ENCODE measurements around the gene THADA.

The THADA gene

GRCh38 chr2:43230951-43231827 lies 364.6 kb downstream of the THADA start:
- Histone ChIP-seq H3K79me2 (ENCODE audit: insufficient read depth, low read length) (peaks cover 1% of the 10 kb centered on the region), H3K9ac (ENCODE audit: low read length) (peak overlapping the region; percentile 21; the same call in 1 of the 2 replicates)

GRCh38 chr2:43230351-43230885 lies 365.4 kb downstream of the THADA start:
- Histone ChIP-seq H3K4me3 (ENCODE audit: low read depth, low read length, poor library complexity, severe bottlenecking) (no peak overlapping the region), H3K9me3 (ENCODE audit: low read length) (no peaks in the 10 kb centered on the region), H3K27me3 (ENCODE audit: insufficient read depth, low read length) (no peaks in the 10 kb centered on the region), H3K36me3 (ENCODE audit: insufficient read depth, low read length) (peaks cover 8% of the 10 kb centered on the region), H3K4me2 (ENCODE audit: low read length) (peak overlapping the region; percentile 26; the same call in 1 of the 2 replicates), H3K27ac (ENCODE audit: low read depth, low read length, poor library complexity, severe bottlenecking) (peak overlapping the region; percentile 90), H4K20me1 (ENCODE audit: insufficient read depth, low read length) (no peaks in the 10 kb centered on the region), H2AFZ (ENCODE audit: low read length) (no peak overlapping the region), H3K79me2 (ENCODE audit: insufficient read depth, low read length) (peaks cover 9% of the 10 kb centered on the region), H3K9ac (ENCODE audit: low read length) (peak overlapping the region; percentile 21; the same call in 1 of the 2 replicates), H3K4me1 (ENCODE audit: insufficient read depth, low read length, severe bottlenecking) (peaks cover 62% of the 10 kb centered on the region), H3K9me2 (ENCODE audit: low read depth, low read length) (no peaks in the 10 kb centered on the region), H3F3A (ENCODE audit: insufficient read depth, low read length) (peaks cover 6% of the 10 kb centered on the region)
- TF ChIP-seq EZH2 (IDR thresholded peaks at IDR 0.05; ENCODE audit: borderline replicate concordance, low read length): no peak

More at GRCh38 chr2:43230951-43231827, 364.6 kb downstream of the THADA start:
- peaks cover 62% of the 10 kb centered on the region for H3K4me1 ChIP-seq (ENCODE audit: insufficient read depth, low read length, severe bottlenecking)
- no peak for TF ChIP-seq EZH2 (IDR thresholded peaks at IDR 0.05; ENCODE audit: borderline replicate concordance, low read length)
- TF ChIP-seq, protein P1, sequence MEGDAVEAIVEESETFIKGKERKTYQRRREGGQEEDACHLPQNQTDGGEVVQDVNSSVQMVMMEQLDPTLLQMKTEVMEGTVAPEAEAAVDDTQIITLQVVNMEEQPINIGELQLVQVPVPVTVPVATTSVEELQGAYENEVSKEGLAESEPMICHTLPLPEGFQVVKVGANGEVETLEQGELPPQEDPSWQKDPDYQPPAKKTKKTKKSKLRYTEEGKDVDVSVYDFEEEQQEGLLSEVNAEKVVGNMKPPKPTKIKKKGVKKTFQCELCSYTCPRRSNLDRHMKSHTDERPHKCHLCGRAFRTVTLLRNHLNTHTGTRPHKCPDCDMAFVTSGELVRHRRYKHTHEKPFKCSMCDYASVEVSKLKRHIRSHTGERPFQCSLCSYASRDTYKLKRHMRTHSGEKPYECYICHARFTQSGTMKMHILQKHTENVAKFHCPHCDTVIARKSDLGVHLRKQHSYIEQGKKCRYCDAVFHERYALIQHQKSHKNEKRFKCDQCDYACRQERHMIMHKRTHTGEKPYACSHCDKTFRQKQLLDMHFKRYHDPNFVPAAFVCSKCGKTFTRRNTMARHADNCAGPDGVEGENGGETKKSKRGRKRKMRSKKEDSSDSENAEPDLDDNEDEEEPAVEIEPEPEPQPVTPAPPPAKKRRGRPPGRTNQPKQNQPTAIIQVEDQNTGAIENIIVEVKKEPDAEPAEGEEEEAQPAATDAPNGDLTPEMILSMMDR (IDR thresholded peaks at IDR 0.05; ENCODE audit: low read length): peak; percentile 38
- H3K4me2 ChIP-seq (ENCODE audit: low read length): peak overlapping the region; percentile 26; the same call in 1 of the 2 replicates
- peak overlapping the region; percentile 90 for H3K27ac ChIP-seq (ENCODE audit: low read depth, low read length, poor library complexity, severe bottlenecking)
- no peak overlapping the region for H2AFZ ChIP-seq (ENCODE audit: low read length)
- no peak overlapping the region for H3K4me3 ChIP-seq (ENCODE audit: low read depth, low read length, poor library complexity, severe bottlenecking)
- no peaks in the 10 kb centered on the region for H3K27me3 ChIP-seq (ENCODE audit: insufficient read depth, low read length)
- H4K20me1 ChIP-seq (ENCODE audit: insufficient read depth, low read length): no peaks in the 10 kb centered on the region
- peaks cover 6% of the 10 kb centered on the region for H3F3A ChIP-seq (ENCODE audit: insufficient read depth, low read length)
- no peaks in the 10 kb centered on the region for H3K9me2 ChIP-seq (ENCODE audit: low read depth, low read length)
- H3K9me3 ChIP-seq (ENCODE audit: low read length): no peaks in the 10 kb centered on the region
- H3K36me3 ChIP-seq (ENCODE audit: insufficient read depth, low read length): peaks cover under 1% of the 10 kb centered on the region; the same call in 1 of the 2 replicates

DNA sequence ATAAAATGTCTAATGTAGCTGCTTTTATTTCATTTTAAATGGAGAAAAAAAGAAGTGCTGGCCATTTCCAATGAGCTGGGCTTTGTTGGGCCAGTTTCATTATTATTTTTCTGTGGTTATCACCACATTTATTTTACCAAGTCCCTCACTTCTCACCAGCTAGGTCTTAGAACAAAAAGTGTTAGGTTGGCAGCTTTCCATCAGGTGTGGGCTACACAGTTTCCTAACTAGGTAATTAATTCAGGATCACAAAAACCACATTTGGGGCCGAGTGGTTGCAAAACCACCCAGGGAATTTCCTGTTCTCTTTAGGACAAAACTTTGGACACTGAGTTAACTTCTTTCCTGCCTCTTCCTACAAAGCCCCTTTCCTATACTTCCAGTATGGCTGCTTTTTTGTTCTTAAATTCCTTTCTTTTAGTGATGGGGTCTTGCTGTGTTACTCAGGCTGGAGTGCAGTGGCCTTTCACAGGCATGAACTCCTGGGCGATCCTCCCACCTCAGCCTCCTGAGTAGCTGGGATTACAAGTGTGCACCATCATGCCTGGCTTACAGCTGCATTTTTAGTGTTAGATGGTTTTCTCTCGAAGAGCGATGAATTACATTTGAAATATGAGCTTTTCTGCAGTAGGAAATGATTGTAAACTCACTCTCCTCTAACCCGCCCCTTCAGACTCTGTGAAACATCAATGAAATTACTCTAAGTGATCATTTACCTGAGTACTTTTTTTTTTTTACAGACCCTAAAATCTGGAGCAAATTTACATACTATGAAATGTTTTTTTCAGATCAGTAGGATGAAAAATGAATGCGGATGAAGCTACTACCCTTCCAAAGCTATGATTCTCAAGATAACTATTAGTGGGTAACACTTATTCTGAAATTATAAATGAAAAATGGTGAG lies 366.8 kb downstream of the THADA start:
- H3K36me3 ChIP-seq (ENCODE audit: insufficient read depth, low read length): peaks cover 21% of the 10 kb centered on the region
- peak overlapping the region; percentile 98; the same call in 1 of the 2 replicates for H3K9ac ChIP-seq (ENCODE audit: low read length)
- H4K20me1 ChIP-seq (ENCODE audit: insufficient read depth, low read length): no peaks in the 10 kb centered on the region
- H3F3A ChIP-seq (ENCODE audit: insufficient read depth, low read length): peaks cover 6% of the 10 kb centered on the region
- peaks cover 59% of the 10 kb centered on the region for H3K4me1 ChIP-seq (ENCODE audit: insufficient read depth, low read length, severe bottlenecking)
- no peak for TF ChIP-seq EZH2 (IDR thresholded peaks at IDR 0.05; ENCODE audit: borderline replicate concordance, low read length)
- TF ChIP-seq, protein P1 (IDR thresholded peaks at IDR 0.05; ENCODE audit: low read length): no peak
- no peaks in the 10 kb centered on the region for H3K9me3 ChIP-seq (ENCODE audit: low read length)
- peak overlapping the region; percentile 96 for H3K27ac ChIP-seq (ENCODE audit: low read depth, low read length, poor library complexity, severe bottlenecking)
- H3K4me2 ChIP-seq (ENCODE audit: low read length): peak overlapping the region; percentile 76; the same call in 1 of the 2 replicates
- peak overlapping the region; percentile 71 for H3K4me3 ChIP-seq (ENCODE audit: low read depth, low read length, poor library complexity, severe bottlenecking)
- no peaks in the 10 kb centered on the region for H3K27me3 ChIP-seq (ENCODE audit: insufficient read depth, low read length)
- no peak overlapping the region for H2AFZ ChIP-seq (ENCODE audit: low read length)
- no peaks in the 10 kb centered on the region for H3K9me2 ChIP-seq (ENCODE audit: low read depth, low read length)
- H3K79me2 ChIP-seq (ENCODE audit: insufficient read depth, low read length): peaks cover 10% of the 10 kb centered on the region
